Ishikawa (cell line): ENCODE results near the gene SPPL2C.

Experiments
- CEBPB ChIP-seq: IDR thresholded peaks from 2 replicates; pipeline ENCODE4 v1.6.1; 2012
- EGR1 ChIP-seq: IDR thresholded peaks from 2 replicates; pipeline ENCODE4 v1.6.1; 2012
- YY1 ChIP-seq: IDR thresholded peaks from 2 replicates; pipeline ENCODE4 v1.6.1; 2012; ENCODE audit warnings: low read depth

DNA sequence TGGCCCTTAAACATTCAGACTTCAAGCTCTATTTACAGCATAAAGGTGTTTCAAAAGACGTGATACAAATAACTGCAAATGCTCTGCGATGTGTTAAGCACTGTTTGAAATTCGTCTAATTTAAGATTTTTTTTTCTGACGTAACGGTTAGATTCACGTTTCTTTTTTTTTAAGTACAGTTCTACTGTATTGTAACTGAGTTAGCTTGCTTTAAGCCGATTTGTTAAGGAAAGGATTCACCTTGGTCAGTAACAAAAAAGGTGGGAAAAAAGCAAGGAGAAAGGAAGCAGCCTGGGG, 49.0 kb downstream of the SPPL2C start:
- TF ChIP-seq YY1 = no peak
- TF ChIP-seq CEBPB = no peak
- TF ChIP-seq EGR1 = no peak
